HG02798 (cell line): ENCODE results near the gene RAMP1.
"Not testable (repeated sequence)": the region's sequence is repeated elsewhere in the genome, so short reads cannot be mapped to it uniquely, and the experiment has no call there.

Experiments
- ATAC-seq: cut with Tn5 transposase; IDR thresholded peaks from one replicate; pipeline ENCODE4 v1.9.1; 2021; ENCODE audit warnings: mild to moderate bottlenecking; ENCODE audit not compliant: unreplicated experiment, poor library complexity

The RAMP1 gene

DNA sequence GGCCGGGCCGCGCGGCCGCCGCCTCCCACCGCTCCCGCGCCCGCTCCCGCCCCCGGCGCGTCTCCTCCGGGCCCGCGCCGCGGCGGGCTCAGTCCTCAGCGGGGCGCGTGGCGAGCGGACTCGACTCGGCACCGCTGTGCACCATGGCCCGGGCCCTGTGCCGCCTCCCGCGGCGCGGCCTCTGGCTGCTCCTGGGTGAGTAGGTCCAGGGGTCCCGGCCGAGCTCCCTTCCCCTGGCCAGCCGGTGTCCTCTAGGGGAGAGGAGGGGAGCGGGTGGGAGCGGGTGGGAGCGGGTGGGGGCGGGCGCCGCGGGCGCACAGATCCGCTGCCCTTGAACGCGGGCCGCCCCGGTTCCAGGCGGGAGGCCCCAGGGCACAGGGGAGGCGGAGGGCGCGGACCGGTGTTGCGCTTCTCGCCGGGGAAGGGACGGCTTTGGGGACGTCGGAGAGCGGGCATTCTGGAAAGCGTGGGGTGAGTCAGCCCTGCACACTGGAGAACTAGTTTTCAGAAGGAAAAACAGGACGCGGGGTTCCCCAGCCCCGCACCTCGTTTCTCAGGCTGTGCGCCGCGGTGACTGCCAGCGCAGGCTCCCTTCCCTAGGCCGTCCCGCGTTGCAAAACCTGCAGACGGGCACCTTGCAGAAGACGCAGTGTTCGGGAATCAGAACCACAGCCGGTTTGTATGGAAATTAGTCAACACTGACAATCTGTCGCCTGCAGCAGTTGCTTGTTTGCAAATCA is at the start of gene RAMP1:
TSS of gene RAMP1 (plus strand) at position 91 of the 740 bp plus-strand sequence. CDS start at position 144, 53 bp downstream.
- no peak for ATAC-seq

DNA sequence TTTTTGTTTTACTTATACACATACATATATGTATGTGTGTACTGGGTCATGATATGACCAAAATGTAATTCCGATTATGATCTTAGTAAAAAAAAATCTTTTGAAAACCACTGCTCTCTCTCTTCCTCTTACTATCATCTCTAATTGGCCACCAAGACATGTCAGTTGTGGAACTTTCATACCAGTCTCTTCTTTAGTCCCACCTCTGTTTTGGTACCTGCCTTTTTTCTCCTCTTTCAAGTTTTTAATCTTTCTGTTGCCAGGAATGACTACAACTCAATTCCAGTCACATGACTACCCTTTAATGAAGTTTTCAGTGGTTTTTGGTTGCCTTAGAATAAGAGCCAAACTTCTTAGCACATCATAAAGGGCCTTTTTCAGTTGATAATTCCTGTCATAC is 43.8 kb upstream of the RAMP1 start:
- ATAC-seq = no peak

DNA sequence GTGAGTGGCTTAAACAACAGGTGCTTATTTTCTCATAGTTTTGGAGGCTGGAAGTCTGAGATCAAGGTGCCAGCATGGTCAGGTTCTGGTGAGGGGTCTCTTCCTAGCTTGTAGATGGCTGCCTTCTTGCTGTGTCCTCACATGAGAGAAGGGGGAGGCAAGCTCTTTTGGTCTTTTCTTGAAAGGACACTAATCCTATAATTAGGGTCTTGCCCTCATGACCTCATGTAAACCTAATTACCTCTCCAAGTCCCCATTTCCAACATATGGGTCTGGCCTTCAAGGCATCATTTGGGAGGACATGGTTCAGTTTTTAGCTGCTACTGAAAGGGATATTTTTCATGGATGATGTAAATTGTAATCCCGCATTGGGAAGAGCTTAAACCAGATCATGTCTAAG is 42.9 kb upstream of the RAMP1 start:
- ATAC-seq = no peak

DNA sequence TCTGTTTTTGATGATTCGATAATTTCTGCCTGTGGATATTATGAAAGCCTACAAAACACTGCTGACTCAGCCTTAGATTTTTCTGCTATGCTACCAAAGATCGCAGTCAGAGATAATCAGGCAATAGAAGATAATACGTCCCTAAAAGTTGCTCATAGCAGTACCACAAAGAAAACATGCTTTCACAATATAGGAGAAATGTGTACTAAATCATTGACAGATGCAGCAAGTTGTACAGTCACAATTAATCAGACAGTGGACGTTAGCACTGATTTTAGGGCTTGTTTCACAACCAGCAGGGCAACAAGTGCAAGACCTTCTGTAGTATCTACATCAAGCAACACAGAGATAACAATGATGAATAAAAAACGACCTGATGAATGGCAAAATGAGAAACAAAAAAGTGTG is 41.4 kb upstream of the RAMP1 start:
- no peak for ATAC-seq

DNA sequence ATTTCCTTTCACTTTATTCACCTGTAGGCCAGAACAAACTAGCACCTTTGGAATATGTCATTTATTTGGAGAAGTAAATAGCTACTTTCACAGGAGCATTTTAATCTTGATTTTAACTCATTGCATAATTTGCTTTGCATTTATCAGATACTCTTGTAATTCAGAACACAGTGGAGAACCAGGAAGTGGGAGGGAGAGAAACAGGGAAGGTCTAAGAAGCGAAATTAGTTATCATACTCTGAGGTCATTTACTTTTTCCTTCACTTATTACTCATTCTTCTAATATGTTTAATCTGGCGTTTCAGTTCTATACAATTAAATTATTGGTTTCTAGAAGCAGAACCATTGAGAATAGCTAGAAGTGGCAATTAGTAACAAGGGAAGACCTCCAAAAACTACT is 40.2 kb upstream of the RAMP1 start:
- ATAC-seq = no peak

DNA sequence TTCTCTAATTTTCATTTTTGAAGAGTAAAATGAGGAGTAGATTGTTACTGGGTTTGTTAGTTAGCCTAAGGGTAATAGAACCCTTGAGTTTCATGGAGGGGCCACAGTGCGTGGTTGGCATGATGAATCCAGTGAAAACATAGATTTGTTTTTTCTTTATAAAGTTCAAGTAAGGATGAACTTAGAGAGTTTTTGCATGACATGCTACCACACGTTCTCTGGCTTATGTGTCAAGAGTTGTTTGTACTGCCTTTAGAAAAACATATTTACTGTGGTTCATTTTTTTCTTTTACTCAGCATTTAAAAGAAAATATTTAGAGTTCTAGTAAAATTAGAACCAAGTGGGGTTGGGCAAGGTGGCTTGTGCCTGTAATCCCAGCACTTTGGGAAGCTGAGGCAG is 39.0 kb upstream of the RAMP1 start:
- ATAC-seq = no peak

DNA sequence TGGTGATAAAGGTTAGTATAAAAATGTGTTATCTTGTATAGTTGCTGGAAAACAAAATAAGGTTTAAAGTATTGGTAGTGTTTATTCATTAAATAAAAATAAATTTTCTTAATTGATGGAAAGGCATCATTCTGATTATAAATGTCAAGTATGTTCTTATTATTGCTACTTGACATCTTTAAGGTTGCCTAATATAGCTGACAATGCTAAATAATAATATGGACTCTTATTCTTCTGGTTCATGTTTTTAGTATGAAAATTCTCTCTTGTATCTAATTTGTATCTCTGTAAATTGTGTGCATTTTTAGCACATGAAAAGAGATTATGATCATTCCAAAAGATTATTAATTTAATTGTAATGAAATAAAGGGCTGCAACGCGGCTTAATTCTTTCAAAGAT is 35.9 kb upstream of the RAMP1 start:
- ATAC-seq = no peak

DNA sequence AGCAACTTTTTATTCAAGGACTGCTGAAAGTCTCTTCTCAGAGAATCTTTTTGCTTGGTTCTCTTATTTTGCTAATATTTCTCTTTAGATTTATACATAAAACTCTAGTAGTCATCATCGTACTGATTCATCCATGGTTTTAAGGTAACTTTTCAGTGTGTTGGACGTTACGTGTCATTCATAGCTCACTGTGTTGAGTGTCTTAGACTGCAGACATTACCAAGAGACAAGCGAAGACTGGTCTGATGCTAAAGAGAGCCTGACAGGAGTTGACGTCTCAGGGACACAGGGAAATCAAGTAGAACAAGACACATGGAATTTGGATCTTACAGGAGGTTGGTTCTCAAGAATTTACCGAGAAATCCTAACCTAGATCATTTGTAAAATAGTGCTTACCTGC is 35.3 kb upstream of the RAMP1 start:
- ATAC-seq = no peak

DNA sequence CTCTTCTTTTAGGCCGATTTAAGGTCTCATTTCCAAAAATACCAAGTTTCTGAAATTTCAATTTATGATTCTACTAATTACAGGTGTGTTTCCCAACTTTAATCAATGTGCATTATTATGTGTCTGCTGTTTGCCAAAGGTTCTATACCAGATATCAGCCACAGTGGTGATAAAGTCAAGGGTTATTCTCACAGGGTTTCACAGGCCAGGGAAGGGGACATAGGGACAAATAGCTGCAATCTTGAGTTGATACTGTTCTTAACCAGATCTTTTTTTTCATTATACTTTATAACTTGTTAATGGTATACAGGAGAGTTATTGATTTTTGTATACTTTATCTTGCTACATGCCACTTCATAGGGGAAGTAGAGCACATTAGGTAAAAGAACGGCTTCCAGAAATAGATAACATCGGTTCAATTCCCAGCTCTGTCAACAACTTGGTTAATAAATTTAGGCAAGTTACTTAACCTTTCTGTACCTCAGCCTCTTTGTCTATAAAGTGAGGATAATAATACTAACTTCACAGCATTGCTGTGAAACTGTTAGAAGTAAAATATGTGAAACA is 31.9 kb upstream of the RAMP1 start:
- ATAC-seq = no peak

DNA sequence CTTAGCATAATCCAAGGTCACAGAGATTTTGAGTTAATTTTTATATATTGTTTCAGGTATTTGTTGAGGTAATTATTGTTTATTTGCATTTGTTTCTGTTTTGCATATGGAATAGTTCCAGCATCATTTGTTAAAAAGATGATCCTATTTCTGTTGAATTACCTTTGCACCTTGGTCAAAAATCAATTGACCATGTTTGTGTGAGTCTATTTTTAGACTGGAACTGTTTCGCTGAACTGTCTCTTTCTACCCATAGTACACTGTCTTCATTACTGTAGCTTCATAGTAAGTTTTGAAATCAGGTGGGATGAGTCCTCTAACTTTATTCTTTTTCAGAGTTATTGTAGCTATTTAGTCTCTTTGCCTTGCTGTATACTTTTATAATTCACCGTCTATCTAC is 28.9 kb upstream of the RAMP1 start:
- no peak for ATAC-seq

DNA sequence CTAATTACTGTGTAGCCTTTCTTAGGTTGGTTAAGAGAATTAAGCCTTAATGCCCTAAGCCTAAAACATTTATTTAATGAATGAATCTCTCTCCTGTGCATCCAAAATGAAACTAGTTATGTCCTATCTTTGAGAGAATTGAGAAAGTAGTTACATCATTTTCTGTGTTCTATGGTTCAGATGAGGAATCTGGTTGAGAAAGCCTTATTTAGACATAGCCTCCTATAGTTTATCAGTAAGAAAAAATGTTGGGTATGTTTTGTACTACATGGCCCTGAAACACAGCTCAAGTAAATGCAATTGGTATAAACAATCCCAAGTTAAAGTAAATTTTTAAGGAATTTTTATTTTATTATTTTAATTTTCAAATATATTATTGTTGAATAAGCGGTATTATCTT is 25.9 kb upstream of the RAMP1 start:
- ATAC-seq = no peak

DNA sequence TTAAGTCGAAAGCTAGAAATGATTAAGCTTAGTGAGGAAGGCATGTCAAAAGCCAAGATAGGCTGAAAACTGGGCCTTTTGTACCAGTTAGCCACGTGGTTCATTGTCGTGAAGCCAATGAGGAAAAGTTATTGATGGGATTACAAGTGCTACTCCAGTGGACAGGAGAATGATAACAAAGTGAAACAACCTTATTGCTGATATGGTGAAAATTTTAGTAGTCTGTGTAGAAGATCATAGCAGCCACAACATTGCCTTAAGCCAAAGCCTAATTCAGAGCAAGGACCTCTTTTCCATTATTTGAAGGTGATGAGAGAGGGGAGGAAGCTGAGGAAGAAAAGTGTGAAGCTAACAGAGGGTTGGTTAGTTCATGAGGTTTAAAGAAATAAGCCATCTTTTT is 24.1 kb upstream of the RAMP1 start:
- ATAC-seq = no peak

DNA sequence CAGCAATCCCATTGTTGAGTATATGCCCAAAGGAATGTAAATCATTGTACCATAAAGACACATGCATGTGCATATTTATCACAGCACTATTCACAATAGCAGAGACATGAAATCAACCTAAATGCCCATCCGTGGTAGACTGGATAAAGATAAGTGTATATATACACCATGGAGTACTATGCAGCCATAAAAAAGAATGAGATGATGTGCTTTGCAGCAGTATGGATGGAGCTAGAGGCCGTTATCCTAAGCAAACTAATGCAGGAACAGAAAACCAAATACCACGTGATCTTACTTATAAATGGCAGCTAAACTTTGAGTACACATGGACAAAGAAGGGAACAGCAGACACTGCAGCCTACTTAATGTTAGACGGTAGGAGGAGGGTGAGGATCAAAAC is 18.4 kb upstream of the RAMP1 start:
- no peak for ATAC-seq

DNA sequence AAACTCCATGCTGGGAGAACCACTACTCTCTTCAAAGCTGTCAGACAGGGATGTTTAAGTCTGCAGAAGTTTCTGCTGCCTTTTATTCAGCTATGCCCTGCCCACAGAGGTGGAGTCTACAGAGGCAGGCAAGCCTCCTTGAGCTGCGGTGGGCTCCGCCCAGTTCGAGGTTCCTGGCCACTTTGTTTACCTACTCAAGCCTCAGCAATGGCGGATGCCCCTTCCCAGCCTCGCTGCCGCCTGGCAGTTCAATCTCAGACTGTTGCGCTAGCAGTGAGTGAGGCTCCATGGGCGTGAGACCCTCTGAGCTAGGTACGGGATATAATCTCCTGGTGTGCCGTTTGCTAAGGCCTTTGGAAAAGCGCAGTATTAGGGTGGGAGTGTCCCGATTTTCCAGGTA is 10.5 kb upstream of the RAMP1 start:
- ATAC-seq = not testable (repeated sequence)

DNA sequence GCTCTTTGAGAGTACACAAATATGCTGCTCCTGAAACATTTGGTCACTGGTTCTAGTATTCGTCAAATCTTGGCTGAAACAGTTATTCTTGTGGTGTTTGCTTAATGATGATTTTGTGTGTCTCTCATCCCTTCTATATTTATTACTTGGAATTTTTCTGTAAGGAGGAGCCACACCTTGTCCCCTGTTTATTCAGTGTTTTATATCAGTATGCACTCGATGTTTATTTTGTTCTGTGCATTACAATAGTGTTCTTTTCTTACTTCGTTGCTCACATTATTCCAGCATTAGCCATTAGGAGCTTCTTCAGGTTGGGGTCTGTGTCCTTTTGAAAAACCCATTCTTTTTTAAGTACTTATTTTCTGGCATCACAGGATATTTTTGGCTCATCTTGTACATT is 5.1 kb upstream of the RAMP1 start:
- ATAC-seq = no peak

DNA sequence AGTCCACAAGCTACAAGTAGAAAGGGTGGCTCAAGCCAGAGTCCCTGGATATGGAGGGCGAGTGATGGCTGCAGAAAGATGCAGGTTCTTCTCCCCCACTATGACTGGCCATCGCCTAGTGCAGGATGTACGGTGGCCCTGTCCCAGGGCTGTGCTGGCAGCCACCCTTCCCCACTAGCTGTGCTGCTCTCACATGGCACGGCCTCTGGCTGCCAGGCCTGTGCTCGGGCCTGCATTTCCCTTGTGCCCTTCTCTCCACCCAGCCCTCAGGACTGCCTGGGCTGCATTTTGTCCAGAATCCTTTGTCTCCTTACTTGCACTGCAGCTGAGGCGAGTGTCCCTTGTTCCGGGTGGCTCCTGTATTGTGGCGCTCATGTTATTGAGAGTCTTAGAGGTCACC is 1.6 kb upstream of the RAMP1 start:
- no peak for ATAC-seq

DNA sequence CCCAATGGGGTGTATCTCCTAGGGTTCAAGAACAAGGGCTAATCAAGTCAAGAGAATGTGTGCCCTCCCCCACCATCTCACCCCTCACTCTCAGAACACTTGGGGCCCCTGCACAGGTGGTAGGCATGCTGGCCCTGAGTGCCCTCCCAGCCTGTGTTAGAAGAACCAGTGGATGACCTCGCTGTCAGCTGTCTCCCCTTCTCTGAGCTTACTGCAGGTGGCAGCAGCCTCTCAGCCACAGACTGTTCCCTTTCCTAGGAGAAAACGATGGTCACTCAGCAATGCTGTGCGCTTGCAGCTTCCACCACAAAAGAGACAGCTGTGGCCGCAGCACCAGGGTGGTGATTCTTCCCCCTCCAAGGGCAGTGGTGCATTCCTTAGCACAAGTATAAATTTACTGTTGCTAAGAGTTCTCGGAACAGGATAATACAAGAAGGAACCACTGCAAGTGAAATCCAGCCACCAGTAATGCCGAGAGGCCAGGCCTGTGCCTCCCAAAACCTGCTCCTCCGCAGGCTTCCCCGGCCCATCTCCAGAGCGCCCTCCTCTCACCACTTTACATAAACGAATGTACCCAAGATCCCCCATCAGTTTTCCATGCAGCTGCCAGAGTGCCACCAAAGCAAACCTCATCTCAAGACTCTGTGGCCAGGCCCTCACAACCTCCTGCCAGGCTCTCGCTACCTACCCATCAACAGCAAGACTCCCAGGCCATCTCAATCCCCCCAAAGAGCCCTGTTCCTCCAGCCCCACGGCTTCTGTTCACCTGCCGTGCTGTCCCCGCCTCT is 935 bp upstream of the RAMP1 start:
- peak; percentile 47 for ATAC-seq

DNA sequence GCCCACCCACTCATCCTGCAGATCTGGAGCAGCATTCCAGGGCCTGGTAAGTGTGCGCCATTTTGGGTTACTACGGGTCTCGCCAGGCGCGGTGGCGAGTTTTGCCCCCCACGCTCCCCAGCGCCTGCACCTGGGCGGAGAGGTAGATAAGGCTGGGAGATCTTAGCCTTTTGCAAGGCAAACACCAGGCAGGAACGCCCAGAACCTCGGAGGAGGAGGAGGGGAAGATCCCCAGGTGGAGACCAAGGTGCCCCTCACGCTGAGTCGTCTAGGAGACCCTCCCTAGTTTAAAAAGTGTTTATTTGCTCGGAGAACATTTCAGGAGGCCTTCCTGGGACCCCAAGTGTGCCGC is 365 bp upstream of the RAMP1 start:
- ATAC-seq = no peak

DNA sequence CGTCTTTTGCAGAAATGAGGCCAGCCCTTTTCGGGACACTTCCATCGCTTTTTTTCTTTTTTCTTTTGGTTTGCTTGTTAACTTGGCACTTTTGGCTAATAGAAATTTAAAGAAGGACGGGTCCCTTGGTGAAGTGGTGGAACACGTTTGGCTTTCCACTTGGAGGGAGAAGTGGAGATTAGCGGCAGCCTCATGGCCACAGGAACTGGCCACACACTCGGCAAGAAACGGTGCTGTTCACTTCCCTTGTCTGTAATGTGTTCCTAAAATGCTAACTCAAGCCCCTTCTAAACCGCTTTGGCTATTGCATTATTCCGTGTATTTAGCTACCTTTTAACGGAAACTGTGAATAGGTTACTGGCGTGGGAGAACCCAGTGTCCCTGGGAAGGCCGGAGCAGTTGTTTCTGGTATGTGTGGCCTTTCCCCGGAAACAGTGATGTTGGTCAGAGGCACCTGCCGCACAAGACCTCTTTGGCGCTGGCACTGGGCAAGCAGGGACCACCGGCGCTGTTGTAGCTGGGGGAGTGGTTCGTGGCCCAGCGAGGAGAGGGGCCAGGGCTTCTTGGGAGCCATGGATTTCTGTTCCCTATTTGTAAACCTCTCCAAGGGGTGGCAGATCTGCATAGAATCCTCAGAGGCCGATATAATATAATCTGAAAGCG is 981 bp downstream of the RAMP1 start:
- ATAC-seq = no peak

DNA sequence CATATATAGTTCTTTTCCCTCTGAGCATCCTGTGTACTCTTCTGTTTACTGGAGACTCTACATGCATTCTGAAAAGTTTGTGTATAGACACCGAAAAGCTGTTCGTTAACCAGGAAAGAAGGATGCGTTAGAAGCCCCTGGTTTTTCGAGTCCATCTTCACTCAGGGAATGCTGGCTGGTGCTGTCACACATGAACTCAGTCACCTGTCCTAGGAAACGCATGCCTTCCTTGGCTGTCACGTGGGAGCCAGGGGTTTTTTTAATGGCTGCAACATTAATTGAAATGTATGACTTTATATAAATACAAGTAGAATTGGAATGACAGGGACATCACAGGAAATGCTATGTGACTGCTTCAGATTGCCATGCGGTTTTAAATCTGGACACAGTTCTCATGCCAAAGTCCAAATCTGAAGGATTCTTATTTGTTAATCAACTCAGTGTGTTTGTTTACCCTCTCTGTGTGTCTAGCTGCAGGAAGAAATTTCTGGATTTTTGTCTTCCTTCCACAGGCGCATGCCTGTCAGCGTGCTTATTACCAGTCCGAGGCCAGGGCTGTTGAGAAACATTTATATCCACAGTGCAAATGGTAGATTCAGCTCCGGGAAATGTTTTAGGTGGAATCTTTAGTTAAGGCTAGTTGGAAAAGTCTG is 2.6 kb downstream of the RAMP1 start:
- no peak for ATAC-seq

DNA sequence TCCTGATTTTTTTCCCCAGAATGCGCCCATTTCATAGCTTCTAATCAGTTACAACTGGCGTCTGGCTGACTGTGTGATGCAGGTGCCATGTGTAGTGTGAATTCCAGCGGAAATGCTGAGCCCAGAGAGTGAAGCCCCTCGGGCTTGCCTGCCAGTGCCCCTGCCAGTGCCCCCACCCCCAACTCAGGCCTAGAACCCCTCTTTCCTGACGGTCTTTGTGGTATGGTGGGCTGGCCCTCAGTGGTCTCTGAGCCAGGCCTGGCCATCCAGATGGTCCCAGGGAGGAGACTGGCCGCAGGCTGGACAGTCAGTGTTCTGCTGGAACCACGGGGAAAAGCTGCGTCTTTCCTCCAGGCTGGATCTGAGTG is 3.1 kb downstream of the RAMP1 start:
- no peak for ATAC-seq
